Neural cell (in vitro differentiated cells): ENCODE results near the gene NAA35. TPM values are rescaled to one million over a fixed set of nuclear protein-coding genes. Genes with fewer than 3 reads are reported as not detected.

Source experiments
- H2AFZ ChIP-seq: fragments of 200-600, 300-800 bp; sonication (generic), shearing (Covaris generic); 2 replicates; pipeline ENCODE4 v1.6.0; 2014; ENCODE audit warnings: low read depth, mild to moderate bottlenecking, antibody characterized with exemption, low read length, moderate library complexity
- H3F3A ChIP-seq: fragments of 200-600 bp; shearing (Covaris generic); 2 replicates; pipeline ENCODE4 v1.6.1; 2016; ENCODE audit warnings: mild to moderate bottlenecking, moderate library complexity, mixed read lengths, antibody characterized with exemption, low read length; ENCODE audit not compliant: insufficient read depth, poor library complexity, severe bottlenecking
- H3K27ac ChIP-seq: fragments of 200-600, 300-800 bp; sonication (generic), shearing (Covaris generic); 2 replicates; pipeline ENCODE4 v1.5.1; 2014; ENCODE audit warnings: mild to moderate bottlenecking, low read length, moderate library complexity
- H3K27me3 ChIP-seq: fragments of 300-800, 200-600 bp; sonication (generic), shearing (Covaris generic); 2 replicates; pipeline ENCODE4 v1.6.0; 2014; ENCODE audit warnings: mild to moderate bottlenecking, low read depth, low read length, moderate library complexity; ENCODE audit not compliant: insufficient read depth
- H3K36me3 ChIP-seq: fragments of 300-800, 200-600 bp; sonication (generic), shearing (Covaris generic); 2 replicates; pipeline ENCODE4 v1.5.1; 2014; ENCODE audit warnings: mild to moderate bottlenecking, antibody characterized with exemption, low read length, moderate library complexity; ENCODE audit not compliant: insufficient read depth
- H3K4me2 ChIP-seq: fragments of 300-800, 200-600 bp; sonication (generic), shearing (Covaris generic); 2 replicates; pipeline ENCODE4 v1.6.0; 2014; ENCODE audit warnings: mild to moderate bottlenecking, low read length
- H3K4me3 ChIP-seq: fragments of 300-800, 200-600 bp; sonication (generic), shearing (Covaris generic); 2 replicates; pipeline ENCODE4 v1.5.1; 2014; ENCODE audit warnings: mild to moderate bottlenecking, low read length, moderate library complexity
- H3K79me2 ChIP-seq: fragments of 200-600 bp; shearing (Covaris generic); replicated peaks from 2 replicates; pipeline ENCODE4 v1.6.0; 2014; ENCODE audit warnings: mild to moderate bottlenecking, low read length, moderate library complexity; ENCODE audit not compliant: insufficient read depth
- H3K9ac ChIP-seq: fragments of 300-800, 200-600 bp; sonication (generic), shearing (Covaris generic); 2 replicates; pipeline ENCODE4 v1.6.1; 2016; ENCODE audit warnings: mild to moderate bottlenecking, low read length, mixed read lengths
- H3K9me2 ChIP-seq: fragments of 200-600 bp; shearing (Covaris generic); 2 replicates; pipeline ENCODE4 v1.6.1; 2016; ENCODE audit warnings: mild to moderate bottlenecking, low read length, mixed read lengths; ENCODE audit not compliant: insufficient read depth
- H3K9me3 ChIP-seq: fragments of 200-600, 300-800 bp; sonication (generic), shearing (Covaris generic); 2 replicates; pipeline ENCODE4 v1.6.1; 2016; ENCODE audit warnings: mild to moderate bottlenecking, mixed run types, low read length, moderate library complexity, mixed read lengths
- H4K20me1 ChIP-seq: fragments of 200-600 bp; shearing (Covaris generic); 2 replicates; pipeline ENCODE4 v1.6.1; 2016; ENCODE audit warnings: mild to moderate bottlenecking, mixed run types; ENCODE audit not compliant: insufficient read depth
- EP300 ChIP-seq: fragments of 450-650 bp; conservative IDR thresholded peaks from 2 replicates; pipeline ENCODE4 v1.6.1; 2014; ENCODE audit warnings: antibody characterized with exemption, mild to moderate bottlenecking, moderate library complexity; ENCODE audit not compliant: poor library complexity, severe bottlenecking
- EZH2 ChIP-seq: fragments of 200-600, 300-800 bp; shearing (Covaris generic), sonication (generic); IDR thresholded peaks from 2 replicates; pipeline ENCODE4 v1.6.1; 2014; ENCODE audit warnings: antibody characterized with exemption, low read length, borderline replicate concordance, mild to moderate bottlenecking; ENCODE audit not compliant: insufficient read depth, poor library complexity, severe bottlenecking
- MXI1 ChIP-seq: fragments of 450-650 bp; conservative IDR thresholded peaks from 2 replicates; pipeline ENCODE4 v1.6.1; 2014; ENCODE audit warnings: antibody characterized with exemption, mild to moderate bottlenecking; ENCODE audit not compliant: poor library complexity, severe bottlenecking
- POLR2AphosphoS5 ChIP-seq: IDR thresholded peaks from 2 replicates; pipeline ENCODE4 v1.6.1; 2012
- RAD21 ChIP-seq: fragments of 450-650 bp; conservative IDR thresholded peaks from 2 replicates; pipeline ENCODE4 v1.6.1; 2014; ENCODE audit warnings: antibody characterized with exemption, mild to moderate bottlenecking, moderate library complexity
- SMC3 ChIP-seq: fragments of 450-650 bp; conservative IDR thresholded peaks from 2 replicates; pipeline ENCODE4 v1.6.1; 2014; ENCODE audit warnings: antibody characterized with exemption, mild to moderate bottlenecking, moderate library complexity; ENCODE audit not compliant: poor library complexity
- TAF1 ChIP-seq: IDR thresholded peaks from 2 replicates; pipeline ENCODE4 v1.6.1; 2012; ENCODE audit warnings: low read depth
- polyA plus RNA-seq: library from polyadenylated mRNA; depleted of rRNA; stranded (reverse); fragments of >200 nt; gene quantifications from 2 replicates; pipeline ENCODE4 v1.2.3, GENCODE V29; 2014
- TF ChIP-seq, protein P1 (sequence below): fragments of 450-650 bp; IDR thresholded peaks from 2 replicates; pipeline ENCODE4 v1.5.1; 2014; ENCODE audit warnings: antibody characterized with exemption, mild to moderate bottlenecking, moderate library complexity; ENCODE audit not compliant: poor library complexity, severe bottlenecking
- TF ChIP-seq, protein P2 (sequence below): IDR thresholded peaks from 2 replicates; pipeline ENCODE4 v1.6.1; 2012; ENCODE audit warnings: borderline replicate concordance

The NAA35 gene
- polyA plus RNA-seq, 1 donor from 2014 or later, result 26.0 TPM

- Histone ChIP-seq H3K27ac (no peak overlapping the region), H3K9me3 (no peaks in the 10 kb centered on the region), H3K4me2 (no peak overlapping the region), H3K79me2 (no peaks in the 10 kb centered on the region), H3K27me3 (no peaks in the 10 kb centered on the region), H2AFZ (no peak overlapping the region), H4K20me1 (no peaks in the 10 kb centered on the region), H3K9ac (no peak overlapping the region), H3F3A (no peaks in the 10 kb centered on the region), H3K4me3 (no peak overlapping the region), H3K9me2 (no peaks in the 10 kb centered on the region), H3K36me3 (no peaks in the 10 kb centered on the region)
- TF ChIP-seq EP300, result no peak
- no peak for TF ChIP-seq EZH2
- no peak for TF ChIP-seq TAF1
- TF ChIP-seq POLR2AphosphoS5, result no peak
- TF ChIP-seq, protein P1, sequence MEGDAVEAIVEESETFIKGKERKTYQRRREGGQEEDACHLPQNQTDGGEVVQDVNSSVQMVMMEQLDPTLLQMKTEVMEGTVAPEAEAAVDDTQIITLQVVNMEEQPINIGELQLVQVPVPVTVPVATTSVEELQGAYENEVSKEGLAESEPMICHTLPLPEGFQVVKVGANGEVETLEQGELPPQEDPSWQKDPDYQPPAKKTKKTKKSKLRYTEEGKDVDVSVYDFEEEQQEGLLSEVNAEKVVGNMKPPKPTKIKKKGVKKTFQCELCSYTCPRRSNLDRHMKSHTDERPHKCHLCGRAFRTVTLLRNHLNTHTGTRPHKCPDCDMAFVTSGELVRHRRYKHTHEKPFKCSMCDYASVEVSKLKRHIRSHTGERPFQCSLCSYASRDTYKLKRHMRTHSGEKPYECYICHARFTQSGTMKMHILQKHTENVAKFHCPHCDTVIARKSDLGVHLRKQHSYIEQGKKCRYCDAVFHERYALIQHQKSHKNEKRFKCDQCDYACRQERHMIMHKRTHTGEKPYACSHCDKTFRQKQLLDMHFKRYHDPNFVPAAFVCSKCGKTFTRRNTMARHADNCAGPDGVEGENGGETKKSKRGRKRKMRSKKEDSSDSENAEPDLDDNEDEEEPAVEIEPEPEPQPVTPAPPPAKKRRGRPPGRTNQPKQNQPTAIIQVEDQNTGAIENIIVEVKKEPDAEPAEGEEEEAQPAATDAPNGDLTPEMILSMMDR, result no peak
- TF ChIP-seq, protein P2, sequence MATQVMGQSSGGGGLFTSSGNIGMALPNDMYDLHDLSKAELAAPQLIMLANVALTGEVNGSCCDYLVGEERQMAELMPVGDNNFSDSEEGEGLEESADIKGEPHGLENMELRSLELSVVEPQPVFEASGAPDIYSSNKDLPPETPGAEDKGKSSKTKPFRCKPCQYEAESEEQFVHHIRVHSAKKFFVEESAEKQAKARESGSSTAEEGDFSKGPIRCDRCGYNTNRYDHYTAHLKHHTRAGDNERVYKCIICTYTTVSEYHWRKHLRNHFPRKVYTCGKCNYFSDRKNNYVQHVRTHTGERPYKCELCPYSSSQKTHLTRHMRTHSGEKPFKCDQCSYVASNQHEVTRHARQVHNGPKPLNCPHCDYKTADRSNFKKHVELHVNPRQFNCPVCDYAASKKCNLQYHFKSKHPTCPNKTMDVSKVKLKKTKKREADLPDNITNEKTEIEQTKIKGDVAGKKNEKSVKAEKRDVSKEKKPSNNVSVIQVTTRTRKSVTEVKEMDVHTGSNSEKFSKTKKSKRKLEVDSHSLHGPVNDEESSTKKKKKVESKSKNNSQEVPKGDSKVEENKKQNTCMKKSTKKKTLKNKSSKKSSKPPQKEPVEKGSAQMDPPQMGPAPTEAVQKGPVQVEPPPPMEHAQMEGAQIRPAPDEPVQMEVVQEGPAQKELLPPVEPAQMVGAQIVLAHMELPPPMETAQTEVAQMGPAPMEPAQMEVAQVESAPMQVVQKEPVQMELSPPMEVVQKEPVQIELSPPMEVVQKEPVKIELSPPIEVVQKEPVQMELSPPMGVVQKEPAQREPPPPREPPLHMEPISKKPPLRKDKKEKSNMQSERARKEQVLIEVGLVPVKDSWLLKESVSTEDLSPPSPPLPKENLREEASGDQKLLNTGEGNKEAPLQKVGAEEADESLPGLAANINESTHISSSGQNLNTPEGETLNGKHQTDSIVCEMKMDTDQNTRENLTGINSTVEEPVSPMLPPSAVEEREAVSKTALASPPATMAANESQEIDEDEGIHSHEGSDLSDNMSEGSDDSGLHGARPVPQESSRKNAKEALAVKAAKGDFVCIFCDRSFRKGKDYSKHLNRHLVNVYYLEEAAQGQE, result no peak
- no peak for TF ChIP-seq MXI1
- no peak for TF ChIP-seq SMC3
- no peak for TF ChIP-seq RAD21
These were observed 95.6 kb downstream of the NAA35 start for GRCh38 chr9:86036555-86036954.

- Histone ChIP-seq H3K4me2 (no peak overlapping the region), H3K9me2 (no peaks in the 10 kb centered on the region), H3K27me3 (no peaks in the 10 kb centered on the region), H4K20me1 (no peaks in the 10 kb centered on the region), H3K9me3 (no peaks in the 10 kb centered on the region), H3K9ac (no peak overlapping the region), H3K4me3 (no peak overlapping the region), H3K27ac (no peak overlapping the region), H2AFZ (no peak overlapping the region), H3K36me3 (no peaks in the 10 kb centered on the region), H3K79me2 (no peaks in the 10 kb centered on the region), H3F3A (no peaks in the 10 kb centered on the region)
- TF ChIP-seq TAF1, result no peak
- no peak for TF ChIP-seq POLR2AphosphoS5
- no peak for TF ChIP-seq EP300
- TF ChIP-seq, protein P1, result no peak
- TF ChIP-seq, protein P2, result no peak
- TF ChIP-seq SMC3, result no peak
- no peak for TF ChIP-seq RAD21
These were observed 99.3 kb downstream of the NAA35 start for GRCh38 chr9:86039991-86040860.
